Uterus (tissue), 4 donors: ENCODE results near the gene PLA2G4B. TPM values are rescaled to one million over a fixed set of nuclear protein-coding genes. Genes with fewer than 3 reads are reported as not detected.

Experiments
- DNase-seq, 2 donors: peaks; one replicate each; pipeline ENCODE4 v3.0.0-alpha.2; 2019 to 2020
- H3K27ac ChIP-seq, 2 donors: fragments of 200-600 bp; sonication (generic); 1 replicate in 1 of 2; 2 replicates in 1 of 2; pipeline ENCODE4 v1.5.1; 2016 to 2018
- H3K27me3 ChIP-seq, 2 donors: fragments of 200-600 bp; sonication (generic); one replicate each; pipeline ENCODE4 v1.5.1; 2018 to 2019; ENCODE audit warnings: control low read depth in 1 of 2
- H3K36me3 ChIP-seq, 2 donors: fragments of 200-600 bp; sonication (generic); one replicate each; pipeline ENCODE4 v1.5.1; 2019; ENCODE audit warnings: control low read depth in 1 of 2
- H3K4me1 ChIP-seq, 2 donors: fragments of 200-600 bp; sonication (generic); one replicate each; pipeline ENCODE4 v1.5.1; 2018 to 2019; ENCODE audit warnings: control low read depth in 1 of 2
- H3K4me3 ChIP-seq, 2 donors: fragments of 200-600 bp; sonication (generic); 1 replicate in 1 of 2; 2 replicates in 1 of 2; pipeline ENCODE4 v1.5.1; 2018 to 2019; ENCODE audit warnings: mild to moderate bottlenecking in 1 of 2
- H3K9me3 ChIP-seq, 2 donors: fragments of 200-600 bp; sonication (generic); one replicate each; pipeline ENCODE4 v1.5.1; 2019; ENCODE audit warnings: control low read depth in 1 of 2
- POLR2A ChIP-seq, 2 donors: fragments of 450-650 bp; IDR thresholded peaks; one replicate each; pipeline ENCODE4 v1.6.1; 2016; ENCODE audit warnings: antibody characterized with exemption in 2 of 2, mild to moderate bottlenecking in 1 of 2, moderate library complexity in 1 of 2
- intact Hi-C: fragments of 100-400 bp; cut with DNase I; formaldehyde crosslinking; loops from one replicate; pipeline ENCODE4 v1.15.1; 2023; ENCODE audit warnings: low total_unique reads
- total RNA-seq, 4 donors: library from RNA; depleted of rRNA in 3 of 4; stranded (reverse); fragments of >200 nt in 3 of 4; gene quantifications; one replicate each; pipeline versions ENCODE4 v1.1.0 to v1.2.4, GENCODE V29; 2014 to 2023
- TF ChIP-seq, protein P1 (sequence below), 4 experiments: fragments of 200-600 bp in 2 of 4; fragments of 450-650 bp in 2 of 4; sonication (generic) in 2 of 4; IDR thresholded peaks; one replicate each; pipeline ENCODE4 v1.5.1; 2016 to 2019; ENCODE audit warnings: antibody characterized with exemption in 4 of 4, mild to moderate bottlenecking in 2 of 4, moderate library complexity in 1 of 4
- donor health status: DM: yes; HTN: yes; CAD: no.

Gene PLA2G4B
- total RNA-seq, 4 donors from 2014 or later, result 3.5 to 91.2 (median 7.1) TPM

DNA sequence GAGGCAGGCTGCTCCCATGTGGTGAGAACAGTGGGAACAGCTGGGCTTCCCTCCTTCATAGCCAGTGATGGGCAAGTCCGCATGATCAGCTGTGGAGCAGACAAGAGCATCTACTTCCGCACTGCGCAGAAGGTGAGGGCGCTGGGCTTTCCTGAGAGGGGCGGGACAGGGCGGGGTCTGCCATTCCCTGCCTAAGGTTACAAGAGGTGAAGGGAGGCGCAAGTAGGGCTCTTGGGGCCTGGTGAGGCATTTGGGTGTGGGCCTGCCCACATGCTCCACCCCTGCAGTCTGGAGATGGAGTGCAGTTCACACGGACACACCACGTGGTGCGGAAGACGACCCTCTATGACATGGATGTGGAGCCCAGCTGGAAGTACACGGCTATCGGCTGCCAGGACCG lies 21.3 kb upstream of the PLA2G4B start:
- no peak for TF ChIP-seq POLR2A (IDR thresholded peaks at IDR 0.05)
- TF ChIP-seq, protein P1, sequence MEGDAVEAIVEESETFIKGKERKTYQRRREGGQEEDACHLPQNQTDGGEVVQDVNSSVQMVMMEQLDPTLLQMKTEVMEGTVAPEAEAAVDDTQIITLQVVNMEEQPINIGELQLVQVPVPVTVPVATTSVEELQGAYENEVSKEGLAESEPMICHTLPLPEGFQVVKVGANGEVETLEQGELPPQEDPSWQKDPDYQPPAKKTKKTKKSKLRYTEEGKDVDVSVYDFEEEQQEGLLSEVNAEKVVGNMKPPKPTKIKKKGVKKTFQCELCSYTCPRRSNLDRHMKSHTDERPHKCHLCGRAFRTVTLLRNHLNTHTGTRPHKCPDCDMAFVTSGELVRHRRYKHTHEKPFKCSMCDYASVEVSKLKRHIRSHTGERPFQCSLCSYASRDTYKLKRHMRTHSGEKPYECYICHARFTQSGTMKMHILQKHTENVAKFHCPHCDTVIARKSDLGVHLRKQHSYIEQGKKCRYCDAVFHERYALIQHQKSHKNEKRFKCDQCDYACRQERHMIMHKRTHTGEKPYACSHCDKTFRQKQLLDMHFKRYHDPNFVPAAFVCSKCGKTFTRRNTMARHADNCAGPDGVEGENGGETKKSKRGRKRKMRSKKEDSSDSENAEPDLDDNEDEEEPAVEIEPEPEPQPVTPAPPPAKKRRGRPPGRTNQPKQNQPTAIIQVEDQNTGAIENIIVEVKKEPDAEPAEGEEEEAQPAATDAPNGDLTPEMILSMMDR (IDR thresholded peaks at IDR 0.05), result no peak
- H3K4me3 ChIP-seq, result no peak overlapping the region
- no peaks in the 10 kb centered on the region for H3K27me3 ChIP-seq
- no peaks in the 10 kb centered on the region for H3K4me1 ChIP-seq
- no peaks in the 10 kb centered on the region for H3K36me3 ChIP-seq
- no peak for DNase-seq
- H3K27ac ChIP-seq, result no peak overlapping the region
- H3K9me3 ChIP-seq, result no peaks in the 10 kb centered on the region
- intact Hi-C loops, result no loop called here

DNA sequence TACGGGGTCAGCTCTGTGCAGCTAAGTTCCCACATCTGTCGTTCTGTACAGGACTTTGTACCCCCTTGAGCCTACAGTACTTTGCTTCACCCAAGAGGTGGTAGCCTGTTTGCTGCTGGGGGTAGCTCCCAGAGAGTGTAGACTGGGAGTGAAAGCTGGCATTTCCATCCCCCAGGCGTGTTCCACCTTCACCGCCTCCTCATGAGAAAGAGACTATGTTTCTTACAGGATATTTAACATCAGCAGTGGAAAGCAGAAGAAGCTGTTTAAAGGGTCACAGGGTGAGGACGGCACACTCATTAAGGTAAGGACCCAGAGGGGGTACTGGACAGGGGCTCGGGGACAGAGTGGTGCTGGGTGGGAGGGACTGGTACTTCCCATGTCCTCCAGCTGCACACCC lies 20.9 kb upstream of the PLA2G4B start:
- intact Hi-C loops, result no loop called here
- DNase-seq, result no peak
- H3K4me3 ChIP-seq, result no peak overlapping the region
- no peaks in the 10 kb centered on the region for H3K4me1 ChIP-seq
- no peaks in the 10 kb centered on the region for H3K27me3 ChIP-seq
- TF ChIP-seq POLR2A (IDR thresholded peaks at IDR 0.05), result no peak
- TF ChIP-seq, protein P1 (IDR thresholded peaks at IDR 0.05), result no peak
- no peak overlapping the region for H3K27ac ChIP-seq
- no peaks in the 10 kb centered on the region for H3K9me3 ChIP-seq
- H3K36me3 ChIP-seq, result no peaks in the 10 kb centered on the region

DNA sequence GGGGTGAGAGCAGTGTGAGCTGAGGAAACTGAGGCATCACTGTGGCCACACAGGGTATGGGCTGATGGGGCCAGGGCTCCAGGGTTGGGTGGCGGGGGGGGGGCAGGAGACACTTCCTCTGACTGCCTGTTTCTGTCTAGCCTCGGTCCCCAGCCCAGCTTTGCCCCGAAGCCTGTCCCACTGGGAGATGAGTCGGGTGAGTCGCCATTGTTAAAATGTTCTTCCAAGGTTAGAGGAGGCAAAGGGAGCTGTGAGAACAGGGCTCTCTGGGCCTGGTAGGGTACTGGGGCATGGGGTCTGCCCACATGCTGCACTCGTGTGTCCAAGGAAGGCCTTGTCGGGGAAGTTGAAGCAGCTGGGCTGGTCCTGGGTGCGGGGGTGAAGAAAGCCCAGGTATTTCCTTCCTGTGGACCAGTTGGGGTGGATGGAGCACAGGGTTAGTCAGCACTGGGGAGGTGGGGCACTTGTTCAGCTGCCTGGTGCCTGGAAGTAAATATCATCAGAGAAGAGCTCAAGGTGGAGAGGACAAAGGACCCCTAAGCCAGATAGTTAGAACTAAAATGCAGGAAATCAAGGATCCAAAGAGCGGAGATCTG lies 19.1 kb upstream of the PLA2G4B start:
- H3K27me3 ChIP-seq, result no peaks in the 10 kb centered on the region
- no peak for TF ChIP-seq POLR2A (IDR thresholded peaks at IDR 0.05)
- TF ChIP-seq, protein P1 (IDR thresholded peaks at IDR 0.05), result no peak
- H3K4me1 ChIP-seq, result no peaks in the 10 kb centered on the region
- no peaks in the 10 kb centered on the region for H3K9me3 ChIP-seq
- H3K4me3 ChIP-seq, result no peak overlapping the region
- intact Hi-C loops, result no loop called here
- no peak overlapping the region for H3K27ac ChIP-seq
- H3K36me3 ChIP-seq, result no peaks in the 10 kb centered on the region
- no peak for DNase-seq

DNA sequence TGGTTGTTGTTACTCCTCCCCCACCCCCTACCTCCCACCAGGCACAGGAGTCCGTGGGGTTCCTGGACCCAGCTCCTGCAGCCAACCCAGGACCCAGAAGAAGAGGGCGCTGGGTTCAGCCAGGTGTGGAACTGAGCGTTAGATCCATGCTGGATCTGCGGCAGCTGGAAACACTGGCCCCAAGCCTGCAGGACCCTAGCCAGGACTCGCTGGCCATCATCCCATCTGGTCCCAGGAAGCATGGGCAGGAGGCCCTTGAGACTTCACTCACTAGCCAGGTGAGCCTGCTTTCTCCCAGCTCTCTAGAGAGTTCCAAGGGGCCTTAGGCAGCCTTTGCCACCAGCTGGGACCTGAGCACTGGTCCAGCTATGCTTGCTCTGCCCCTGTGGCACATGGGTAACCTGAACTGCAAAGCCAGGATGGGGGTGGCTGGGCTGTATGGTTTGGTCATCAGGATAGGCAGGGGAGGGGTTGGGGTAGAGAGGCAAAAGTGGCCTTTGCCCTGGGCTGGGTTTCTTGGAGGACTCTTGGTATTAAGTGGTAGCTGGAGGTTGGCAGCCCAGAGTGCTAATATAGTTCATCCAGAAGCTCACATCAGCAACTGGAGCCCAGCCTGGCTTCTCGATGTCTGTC lies 17.7 kb upstream of the PLA2G4B start:
- Histone ChIP-seq H3K36me3 (no peaks in the 10 kb centered on the region), H3K4me3 (no peak overlapping the region)
- no peak for DNase-seq

DNA sequence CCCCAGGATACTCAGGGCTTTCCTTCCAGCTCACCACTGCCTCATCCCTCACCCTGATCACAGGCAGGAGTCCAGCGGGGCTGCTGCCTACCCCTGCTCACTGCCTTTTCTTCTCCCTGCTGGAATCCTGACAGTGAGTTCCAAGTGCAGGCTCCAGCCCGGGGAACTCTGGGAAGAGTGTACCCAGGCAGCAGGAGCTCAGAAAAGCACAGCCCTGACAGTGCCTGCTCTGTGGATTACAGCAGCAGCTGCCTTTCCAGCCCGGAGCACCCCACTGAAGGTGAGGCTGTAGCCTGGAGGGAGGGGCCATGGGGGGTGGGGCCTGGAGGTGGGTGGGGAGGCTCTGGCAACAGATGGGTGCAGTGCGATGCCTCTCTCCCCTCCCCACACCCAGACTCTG lies 16.8 kb upstream of the PLA2G4B start:
- Histone ChIP-seq H3K9me3 (no peaks in the 10 kb centered on the region), H3K4me1 (no peaks in the 10 kb centered on the region), H3K27me3 (no peaks in the 10 kb centered on the region), H3K36me3 (no peaks in the 10 kb centered on the region), H3K27ac (no peak overlapping the region), H3K4me3 (no peak overlapping the region)
- TF ChIP-seq POLR2A (IDR thresholded peaks at IDR 0.05), result no peak
- TF ChIP-seq, protein P1 (IDR thresholded peaks at IDR 0.05), result no peak
- no peak for DNase-seq
- intact Hi-C loops, result no loop called here

More for the DNA sequence above, 17.7 kb upstream of the PLA2G4B start:
- no peak overlapping the region for H3K27ac ChIP-seq
- TF ChIP-seq, protein P1 (IDR thresholded peaks at IDR 0.05), result no peak
- no peak for TF ChIP-seq POLR2A (IDR thresholded peaks at IDR 0.05)
- no peaks in the 10 kb centered on the region for H3K4me1 ChIP-seq
- no peaks in the 10 kb centered on the region for H3K9me3 ChIP-seq
- intact Hi-C loops, result no loop called here
- H3K27me3 ChIP-seq, result no peaks in the 10 kb centered on the region
